NOMO-1 treated with dmso at 0.1 percent for 144 hours (cell line): ENCODE results near the gene CEMIP.

ENCODE experiments used
- DNase-seq: peaks from one replicate; lab custom pipeline; 2025; ENCODE audit not compliant: unreplicated experiment; lab: John Stamatoyannopoulos, UW

The CEMIP gene

DNA sequence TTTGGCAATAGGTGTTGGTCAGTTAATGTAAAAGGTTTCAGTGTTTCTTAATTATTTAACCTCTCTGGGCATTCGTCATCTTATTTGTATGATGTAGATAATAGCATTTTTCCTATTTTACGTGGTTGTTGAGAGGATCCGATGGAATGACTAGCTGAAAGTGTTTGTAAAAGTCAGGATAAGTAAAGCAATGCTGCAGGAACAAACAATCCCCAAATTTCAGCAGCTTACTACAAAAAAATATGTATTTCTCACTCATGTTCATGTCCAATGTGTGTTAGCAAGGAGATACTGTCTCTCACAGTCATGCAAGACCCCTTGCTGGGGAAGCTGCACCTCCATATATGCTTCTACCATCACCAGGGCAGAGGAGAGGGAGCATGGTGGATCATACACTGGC lies 38.7 kb downstream of the CEMIP start:
- no peak for DNase-seq

DNA sequence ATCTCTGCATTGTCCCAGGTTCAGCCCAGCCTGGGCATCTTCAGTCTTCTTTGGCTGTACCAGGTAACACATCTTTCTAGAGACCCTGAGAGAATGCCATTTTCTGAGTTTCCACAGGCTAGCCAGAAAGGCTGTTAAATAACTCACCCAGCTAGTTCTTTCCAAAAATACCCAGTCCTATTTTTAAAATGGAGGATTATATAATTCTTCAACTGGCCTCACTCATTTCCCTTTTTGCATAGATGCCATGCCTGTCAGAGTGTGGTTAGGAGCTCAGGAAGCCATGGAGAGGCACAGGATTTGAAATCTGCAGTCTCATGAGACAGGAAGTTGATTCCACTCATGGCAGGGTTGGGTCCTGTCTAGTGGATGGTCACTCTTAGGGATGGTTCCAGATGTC lies 39.8 kb downstream of the CEMIP start:
- peak; percentile 68 for DNase-seq

DNA sequence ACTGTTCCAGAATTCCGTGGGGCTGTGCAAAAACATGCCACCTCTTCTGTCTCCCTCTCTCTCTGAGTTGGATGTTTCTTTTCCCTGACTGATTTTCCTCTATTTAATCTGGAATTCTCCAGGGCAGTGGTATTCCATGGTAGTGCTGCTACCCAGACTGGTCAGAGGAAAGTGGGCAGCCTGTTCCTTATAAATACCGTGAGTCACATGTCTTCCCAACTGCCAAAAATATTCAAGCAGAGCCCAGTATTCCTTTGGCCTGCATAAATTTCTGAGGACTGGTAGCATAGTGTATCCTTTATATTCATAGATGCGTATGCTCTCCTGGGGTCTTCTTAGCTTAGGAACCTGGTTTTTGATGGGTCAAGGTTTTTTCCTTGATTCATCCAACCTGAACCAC lies 40.9 kb downstream of the CEMIP start:
- DNase-seq: no peak

DNA sequence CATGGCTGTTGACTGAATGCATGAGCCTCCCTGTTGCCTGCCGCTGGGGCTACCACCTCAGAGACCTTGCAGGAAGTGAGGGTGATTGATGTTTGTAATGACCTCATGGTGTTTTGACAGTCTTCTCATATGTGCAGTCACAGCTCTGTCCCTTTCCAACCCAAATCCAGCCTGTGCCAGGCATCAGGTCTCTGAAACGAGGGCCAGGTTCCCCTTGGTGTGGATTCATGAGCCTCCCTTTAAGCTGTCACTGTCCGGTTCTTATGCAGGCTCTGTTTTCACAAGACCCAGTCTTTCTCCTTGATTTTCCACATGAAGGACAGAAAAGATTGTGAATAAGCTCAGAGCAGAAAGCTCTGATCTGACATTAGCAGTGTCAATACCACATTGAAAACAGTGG lies 43.1 kb downstream of the CEMIP start:
- DNase-seq: no peak

GRCh38 chr15:80822676-80823075 lies 43.5 kb downstream of the CEMIP start:
- no peak for DNase-seq

DNA sequence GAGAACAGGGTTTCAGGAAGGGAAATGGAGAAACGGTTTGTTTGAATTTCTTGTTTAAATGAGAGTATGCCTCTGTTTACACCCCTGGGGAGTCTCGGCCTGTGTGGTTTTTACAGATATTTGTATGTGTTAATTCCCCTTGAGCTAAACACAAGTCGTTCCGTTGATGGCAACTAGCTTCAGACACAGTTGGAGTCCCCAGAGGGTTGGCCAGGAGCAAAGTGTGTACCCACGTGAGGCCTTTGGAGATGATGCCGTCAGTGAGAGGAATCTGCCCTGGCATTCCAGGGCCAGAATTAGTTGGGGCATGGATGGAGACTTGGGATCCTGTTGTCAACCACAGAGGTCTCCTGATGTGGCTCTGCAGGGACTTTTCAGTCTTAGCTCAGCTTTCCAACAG lies 44.0 kb downstream of the CEMIP start:
- no peak for DNase-seq

DNA sequence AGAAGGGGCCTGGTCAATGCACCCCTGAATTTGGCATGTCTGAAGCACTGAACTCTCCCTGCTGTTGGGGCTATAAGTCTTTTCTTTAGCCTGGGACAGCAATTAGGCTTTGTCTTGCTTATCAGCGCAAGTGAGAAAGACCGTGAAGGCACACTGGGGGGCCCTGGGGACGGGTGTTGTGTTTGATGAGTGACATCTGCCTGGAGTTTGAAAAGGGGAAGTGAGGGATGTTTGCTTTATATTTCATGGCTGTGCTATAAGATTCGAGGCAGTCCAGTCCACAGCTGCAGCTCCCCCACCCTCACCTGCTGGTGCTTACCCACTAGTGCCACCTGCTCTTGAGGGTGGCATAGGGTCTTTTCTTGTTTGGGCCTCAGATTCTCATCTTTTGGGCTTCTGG lies 44.8 kb downstream of the CEMIP start:
- DNase-seq: peak; percentile 10

GRCh38 chr15:80825361-80826030 lies 46.3 kb downstream of the CEMIP start:
- no peak for DNase-seq

- no peak for DNase-seq
Measured at GRCh38 chr15:80828796-80829195, 49.6 kb downstream of the CEMIP start.

DNA sequence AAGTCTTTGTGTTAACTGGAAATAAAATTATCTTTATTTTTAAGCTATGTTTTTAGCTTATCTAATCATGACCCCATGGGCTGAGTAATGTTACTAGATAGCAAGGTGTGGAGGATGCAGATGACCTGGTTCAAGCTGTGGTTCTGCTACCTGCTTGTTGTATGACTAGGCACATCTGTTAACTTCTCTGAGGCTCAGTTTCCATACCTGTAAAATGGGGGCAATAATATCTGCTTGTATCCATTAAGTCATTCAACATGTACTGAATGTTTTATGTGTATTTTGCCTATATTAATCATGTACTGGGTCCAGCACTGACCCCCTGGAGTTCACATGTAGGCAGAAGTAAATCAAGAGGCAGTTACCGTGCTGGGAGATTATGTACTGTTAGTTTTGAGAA lies 51.5 kb downstream of the CEMIP start:
- DNase-seq: no peak

GRCh38 chr15:80831192-80831591 lies 52.0 kb downstream of the CEMIP start:
- no peak for DNase-seq

- no peak for DNase-seq
Measured at GRCh38 chr15:80831606-80832224, 52.5 kb downstream of the CEMIP start.

GRCh38 chr15:80832686-80833085 lies 53.5 kb downstream of the CEMIP start:
- DNase-seq: no peak

GRCh38 chr15:80834402-80834801 lies 55.2 kb downstream of the CEMIP start:
- DNase-seq: no peak

- no peak for DNase-seq
Measured at GRCh38 chr15:80834906-80835305, 55.7 kb downstream of the CEMIP start.

- DNase-seq: no peak
Measured at GRCh38 chr15:80835336-80835735, 56.2 kb downstream of the CEMIP start.

GRCh38 chr15:80836223-80836622 lies 57.1 kb downstream of the CEMIP start:
- DNase-seq: no peak

GRCh38 chr15:80837006-80837405 lies 57.8 kb downstream of the CEMIP start:
- DNase-seq: no peak

DNA sequence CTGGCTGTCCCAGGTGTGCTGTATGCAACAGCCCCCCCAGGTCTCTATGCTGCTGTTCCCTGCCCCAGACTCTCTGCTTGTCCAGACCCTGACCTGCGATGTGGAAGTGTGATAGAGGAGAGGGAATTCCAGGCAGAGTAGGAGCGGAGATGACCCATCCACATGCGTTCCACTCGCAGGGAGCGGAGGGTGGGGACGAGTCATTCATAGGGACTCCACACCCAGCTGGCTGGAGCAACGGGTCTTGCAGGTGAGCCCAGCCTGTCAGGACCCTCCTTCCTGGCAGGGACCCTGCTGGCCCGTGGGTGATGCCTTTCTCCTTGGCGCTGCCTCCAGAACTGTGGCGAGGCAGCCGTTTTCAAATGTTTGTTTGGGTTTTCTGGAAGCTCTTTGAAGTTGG lies 58.8 kb downstream of the CEMIP start:
- no peak for DNase-seq

- DNase-seq: no peak
Measured at GRCh38 chr15:80838666-80839065, 59.5 kb downstream of the CEMIP start.

DNA sequence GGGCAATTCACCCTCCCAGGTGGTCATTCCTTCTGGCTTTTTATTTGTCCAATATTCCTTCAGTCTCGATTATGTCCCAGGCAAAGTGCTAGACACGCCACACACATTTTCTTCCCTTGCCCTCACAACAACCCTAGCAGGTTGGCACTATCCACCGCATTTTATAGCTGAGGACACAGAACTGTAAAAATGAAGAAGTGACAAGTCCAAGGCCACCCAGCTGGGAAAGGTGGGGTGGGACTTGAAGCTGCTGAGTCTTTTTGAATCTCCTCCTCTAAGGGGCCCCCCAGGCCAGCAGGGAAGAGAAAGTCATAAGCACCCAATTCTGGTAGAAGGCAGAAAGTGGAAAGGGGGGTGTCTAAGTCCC lies 60.6 kb downstream of the CEMIP start:
- DNase-seq: no peak

DNA sequence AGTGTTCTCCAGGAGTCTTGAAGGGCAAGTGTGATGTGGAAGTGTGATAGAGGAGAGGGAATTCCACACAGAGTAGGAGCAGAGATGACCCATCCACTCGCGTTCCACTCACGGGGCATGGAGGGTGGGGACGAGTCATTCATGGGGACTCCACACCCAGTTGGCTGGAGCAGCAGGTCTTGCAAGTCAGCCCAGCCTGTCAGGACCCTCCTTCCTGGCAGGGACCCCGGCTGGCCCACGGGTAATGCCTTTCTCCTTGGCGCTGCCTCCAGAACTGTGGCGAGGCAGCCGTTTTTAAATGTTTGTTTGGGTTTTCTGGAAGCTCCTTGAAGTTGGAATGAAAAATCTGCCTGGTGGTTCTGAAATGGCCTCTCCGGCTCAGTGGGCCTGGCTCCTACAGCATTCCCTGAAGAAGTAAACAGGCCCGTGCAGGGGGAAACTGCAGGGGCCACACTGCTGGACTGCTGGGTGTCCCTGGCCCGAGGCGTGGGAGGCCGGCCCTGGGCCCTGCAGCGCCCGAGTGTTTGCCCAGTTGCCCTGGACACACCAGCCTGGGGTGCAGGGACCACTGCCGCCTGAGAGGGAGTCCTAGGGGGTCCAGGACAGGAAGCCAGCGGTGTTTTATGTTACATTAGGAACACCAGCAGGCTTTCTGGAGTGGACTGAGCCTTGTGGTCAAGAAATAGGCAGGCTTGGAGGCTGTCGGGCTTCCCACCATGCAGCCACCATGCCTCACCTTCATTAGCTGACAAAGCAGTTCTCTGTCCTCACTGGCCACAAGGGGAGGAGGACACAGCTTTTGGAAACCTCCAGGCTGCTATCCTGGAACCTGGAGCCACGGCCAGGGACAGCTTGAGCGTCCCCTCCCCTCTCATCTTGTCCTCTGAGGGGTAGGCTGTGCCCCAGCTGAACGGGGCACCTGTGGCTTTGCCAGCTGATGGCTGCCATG lies 61.3 kb downstream of the CEMIP start:
- DNase-seq: no peak
